Liver (tissue), 9 donors: ENCODE results near the gene PARVB. TPM values are rescaled to one million over a fixed set of nuclear protein-coding genes. Genes with fewer than 3 reads are reported as not detected.
A peak's percentile ranks its signal among the peaks of the same experiment; 100 is the strongest.

Experiments
- DNase-seq: peaks from one replicate; pipeline ENCODE4 v3.0.0-alpha.2; 2017; ENCODE audit warnings: low spot score
- H3K27ac ChIP-seq, 2 donors: one replicate each; pipeline ENCODE4 v1.7.0; 2013; ENCODE audit warnings: inconsistent platforms in 2 of 2, low read length in 2 of 2, control low read depth in 1 of 2, low read depth in 1 of 2, mild to moderate bottlenecking in 1 of 2
- H3K27me3 ChIP-seq, 4 donors: one replicate each; pipeline versions ENCODE4 v1.6.1 to v1.7.0; 2013; ENCODE audit warnings: low read length in 3 of 4, inconsistent platforms in 1 of 4, mild to moderate bottlenecking in 1 of 4, moderate library complexity in 1 of 4; ENCODE audit not compliant: control insufficient read depth in 4 of 4, insufficient read depth in 4 of 4
- H3K36me3 ChIP-seq, 4 donors: one replicate each; pipeline versions ENCODE4 v1.6.1 to v1.7.0; 2013; ENCODE audit warnings: low read length in 3 of 4, mild to moderate bottlenecking in 3 of 4, low read depth in 1 of 4, moderate library complexity in 1 of 4; ENCODE audit not compliant: control insufficient read depth in 4 of 4, insufficient read depth in 3 of 4
- H3K4me1 ChIP-seq, 4 donors: one replicate each; pipeline versions ENCODE4 v1.6.1 to v1.7.0; 2013; ENCODE audit warnings: low read length in 3 of 4, mild to moderate bottlenecking in 3 of 4, moderate library complexity in 1 of 4; ENCODE audit not compliant: control insufficient read depth in 4 of 4, insufficient read depth in 4 of 4
- H3K4me3 ChIP-seq, 3 donors: one replicate each; pipeline versions ENCODE4 v1.6.1 to v1.7.0; 2013; ENCODE audit warnings: low read length in 3 of 3, control low read depth in 1 of 3, low read depth in 1 of 3, mild to moderate bottlenecking in 1 of 3
- H3K9ac ChIP-seq, 2 donors: one replicate each; pipeline ENCODE4 v1.7.0; 2013; ENCODE audit warnings: low read length in 2 of 2, mild to moderate bottlenecking in 2 of 2, moderate library complexity in 2 of 2, control low read depth in 1 of 2, low read depth in 1 of 2
- H3K9me3 ChIP-seq, 4 donors: one replicate each; pipeline versions ENCODE4 v1.6.1 to v1.7.0; 2013; ENCODE audit warnings: low read length in 3 of 4; ENCODE audit not compliant: control insufficient read depth in 4 of 4
- EGR1 ChIP-seq, 2 donors: IDR thresholded peaks; 2 replicates each; pipeline ENCODE4 v1.6.1; 2016 to 2018; ENCODE audit warnings: antibody characterized with exemption in 2 of 2, low read depth in 2 of 2
- FOXA1 ChIP-seq: IDR thresholded peaks from 2 replicates; pipeline ENCODE4 v1.6.1; 2016; ENCODE audit warnings: antibody characterized with exemption
- FOXA2 ChIP-seq: IDR thresholded peaks from 2 replicates; pipeline ENCODE4 v1.6.1; 2016; ENCODE audit warnings: antibody characterized with exemption
- GABPA ChIP-seq, 2 donors: IDR thresholded peaks in 1 of 2; conservative IDR thresholded peaks in 1 of 2; 2 replicates each; pipeline ENCODE4 v1.6.1; 2016; ENCODE audit warnings: antibody characterized with exemption in 2 of 2, mild to moderate bottlenecking in 1 of 2, moderate library complexity in 1 of 2
- HNF4A ChIP-seq, 2 donors: conservative IDR thresholded peaks; 2 replicates each; pipeline ENCODE4 v1.6.1; 2016; ENCODE audit warnings: antibody characterized with exemption in 2 of 2, mild to moderate bottlenecking in 2 of 2
- HNF4G ChIP-seq: IDR thresholded peaks from 2 replicates; pipeline ENCODE4 v1.6.1; 2016; ENCODE audit warnings: antibody characterized with exemption
- JUND ChIP-seq, 2 donors: IDR thresholded peaks; 2 replicates each; pipeline ENCODE4 v1.6.1; 2016; ENCODE audit warnings: antibody characterized with exemption in 2 of 2
- NR2F2 ChIP-seq: IDR thresholded peaks from 2 replicates; pipeline ENCODE4 v1.6.1; 2016; ENCODE audit warnings: antibody characterized with exemption
- RAD21 ChIP-seq, 2 donors: IDR thresholded peaks; 2 replicates each; pipeline ENCODE4 v1.6.1; 2016; ENCODE audit warnings: antibody characterized with exemption in 2 of 2, mild to moderate bottlenecking in 2 of 2
- RXRA ChIP-seq, 2 donors: IDR thresholded peaks; 2 replicates each; pipeline ENCODE4 v1.6.1; 2017 to 2018; ENCODE audit warnings: antibody characterized with exemption in 2 of 2, mild to moderate bottlenecking in 1 of 2
- SP1 ChIP-seq: IDR thresholded peaks from 2 replicates; pipeline ENCODE4 v1.6.1; 2018; ENCODE audit warnings: antibody characterized with exemption, mild to moderate bottlenecking
- TAF1 ChIP-seq: conservative IDR thresholded peaks from 2 replicates; pipeline ENCODE4 v1.6.1; 2016; ENCODE audit warnings: antibody characterized with exemption, mild to moderate bottlenecking
- YY1 ChIP-seq: IDR thresholded peaks from 2 replicates; pipeline ENCODE4 v1.6.1; 2016; ENCODE audit warnings: antibody characterized with exemption, mild to moderate bottlenecking
- ZBTB33 ChIP-seq: IDR thresholded peaks from 2 replicates; pipeline ENCODE4 v1.6.1; 2016; ENCODE audit warnings: antibody characterized with exemption
- WGBS: extraction: QIAGEN DNeasy Blood & Tissue Kit; methylation state at CpG from one replicate; pipeline ENCODE4 v1.1.7; 2013; 5-methylcytosine and 5-hydroxymethylcytosine counted together
- polyA plus RNA-seq, 2 donors: library from polyadenylated mRNA; stranded (reverse) in 1 of 2; unstranded in 1 of 2; fragments of 200-250 nt in 1 of 2; fragments of >200 nt in 1 of 2; fragmentation: Nextera tagmentation in 1 of 2; extraction: Ambion mirVana in 1 of 2; gene quantifications; one replicate each; pipeline versions ENCODE4 v1.2.1 to v1.2.3, GENCODE V29; 2013 to 2015
- total RNA-seq, 2 donors: library from RNA; depleted of rRNA; stranded (reverse); fragments of >200 nt; gene quantifications; one replicate each; pipeline ENCODE4 v1.2.3, GENCODE V29; 2014
- TF ChIP-seq, protein P1 (sequence below): fragments of 150-350 bp; IDR thresholded peaks from 2 replicates; pipeline ENCODE4 v1.5.1; 2017; ENCODE audit warnings: improper control_type of control experiment, low read depth, low read length; ENCODE audit not compliant: missing input control
- TF ChIP-seq, protein P2 (sequence below): IDR thresholded peaks from 2 replicates; pipeline ENCODE4 v1.6.1; 2016; ENCODE audit warnings: antibody characterized with exemption
- TF ChIP-seq, protein P3 (sequence below): IDR thresholded peaks from 2 replicates; pipeline ENCODE4 v1.6.1; 2016; ENCODE audit warnings: antibody characterized with exemption, mild to moderate bottlenecking
- donor health status: healthy.
- donor health status: healthy.
- donor health status: healthy.
- donor health status: healthy.
- donor health status: healthy.

Gene PARVB
- total and polyA plus RNA-seq, 4 donors = 3.2 to 55.5 (median 17.7) TPM

DNA sequence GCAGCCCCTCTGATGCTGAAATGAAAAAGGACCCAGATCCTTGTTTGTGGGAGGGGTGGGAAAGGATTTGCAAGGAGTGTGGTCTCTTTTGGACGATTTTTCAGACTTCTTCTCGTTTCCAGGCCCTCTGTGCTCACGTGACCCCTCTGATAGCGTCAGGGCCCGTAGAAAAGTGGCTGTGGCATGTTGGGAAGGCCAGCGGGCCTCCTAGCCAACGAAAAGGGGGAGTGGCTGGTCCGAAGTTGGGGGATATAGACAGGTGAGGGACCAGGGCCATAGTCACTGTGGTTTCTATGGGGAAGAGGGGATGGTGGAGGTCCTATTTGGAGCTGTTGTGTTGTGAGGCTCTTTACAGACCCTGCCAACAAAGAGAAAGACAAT is 6.6 kb downstream of the PARVB start:
- Histone ChIP-seq H3K4me3 (no peak overlapping the region), H3K27me3 (no peaks in the 10 kb centered on the region), H3K9me3 (no peaks in the 10 kb centered on the region), H3K27ac (peak overlapping the region; percentile 3 to 59), H3K4me1 (peaks cover 5 to 7% (median 5%) of the 10 kb centered on the region in 4 donors), H3K9ac (no peak overlapping the region), H3K36me3 (no peaks in the 10 kb centered on the region)
- WGBS = 72% methylated on average over 8 of the region's 8 CpGs
- TF ChIP-seq FOXA2 (no peak), RAD21 (IDR thresholded peaks at IDR 0.05) (no peak), HNF4G (no peak), YY1 (no peak)
- TF ChIP-seq, protein P1, sequence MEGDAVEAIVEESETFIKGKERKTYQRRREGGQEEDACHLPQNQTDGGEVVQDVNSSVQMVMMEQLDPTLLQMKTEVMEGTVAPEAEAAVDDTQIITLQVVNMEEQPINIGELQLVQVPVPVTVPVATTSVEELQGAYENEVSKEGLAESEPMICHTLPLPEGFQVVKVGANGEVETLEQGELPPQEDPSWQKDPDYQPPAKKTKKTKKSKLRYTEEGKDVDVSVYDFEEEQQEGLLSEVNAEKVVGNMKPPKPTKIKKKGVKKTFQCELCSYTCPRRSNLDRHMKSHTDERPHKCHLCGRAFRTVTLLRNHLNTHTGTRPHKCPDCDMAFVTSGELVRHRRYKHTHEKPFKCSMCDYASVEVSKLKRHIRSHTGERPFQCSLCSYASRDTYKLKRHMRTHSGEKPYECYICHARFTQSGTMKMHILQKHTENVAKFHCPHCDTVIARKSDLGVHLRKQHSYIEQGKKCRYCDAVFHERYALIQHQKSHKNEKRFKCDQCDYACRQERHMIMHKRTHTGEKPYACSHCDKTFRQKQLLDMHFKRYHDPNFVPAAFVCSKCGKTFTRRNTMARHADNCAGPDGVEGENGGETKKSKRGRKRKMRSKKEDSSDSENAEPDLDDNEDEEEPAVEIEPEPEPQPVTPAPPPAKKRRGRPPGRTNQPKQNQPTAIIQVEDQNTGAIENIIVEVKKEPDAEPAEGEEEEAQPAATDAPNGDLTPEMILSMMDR = no peak
- TF ChIP-seq, protein P2, sequence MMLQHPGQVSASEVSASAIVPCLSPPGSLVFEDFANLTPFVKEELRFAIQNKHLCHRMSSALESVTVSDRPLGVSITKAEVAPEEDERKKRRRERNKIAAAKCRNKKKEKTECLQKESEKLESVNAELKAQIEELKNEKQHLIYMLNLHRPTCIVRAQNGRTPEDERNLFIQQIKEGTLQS = no peak
- no peak for DNase-seq

DNA sequence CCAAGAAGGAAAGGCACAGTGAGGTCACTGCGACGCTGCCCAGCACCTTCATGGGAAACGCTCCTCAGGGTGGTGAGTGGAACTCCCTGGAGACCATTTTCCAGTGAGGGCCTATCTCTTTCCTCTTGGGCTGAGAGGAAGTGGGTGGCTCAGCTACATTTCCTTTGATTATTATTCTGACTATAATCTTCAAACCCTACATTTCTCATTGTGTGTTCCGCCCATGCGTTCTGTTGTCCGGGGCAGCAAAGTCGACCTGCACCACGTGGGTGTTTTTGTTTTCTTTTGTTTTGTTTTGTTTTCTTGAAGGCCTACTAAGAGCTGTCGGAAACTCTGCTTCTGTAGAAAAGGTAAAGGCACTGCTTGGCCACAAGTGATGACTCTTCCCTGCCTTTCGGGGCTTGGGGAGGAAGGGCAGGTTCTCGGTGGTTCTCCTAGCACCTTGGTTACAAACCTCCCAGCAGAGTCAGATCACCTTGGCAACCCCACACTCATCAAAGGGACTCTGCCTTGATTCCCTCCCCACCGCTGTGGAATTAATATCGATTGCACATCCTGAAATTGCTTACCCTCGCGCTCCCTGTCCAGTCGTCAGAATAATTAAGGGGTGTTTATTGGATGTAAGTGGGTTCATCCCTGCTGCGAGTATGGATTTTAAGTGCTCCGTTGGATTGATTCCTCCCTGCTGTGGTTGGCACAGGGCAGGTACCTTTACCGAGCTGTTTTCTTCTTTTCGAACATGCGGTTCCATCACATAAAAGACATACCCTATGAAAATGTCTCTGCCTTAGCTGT is 7.3 kb downstream of the PARVB start:
- no peak overlapping the region for H3K4me3 ChIP-seq
- H3K9me3 ChIP-seq = no peaks in the 10 kb centered on the region
- no peak for DNase-seq
- H3K9ac ChIP-seq = no peak overlapping the region
- TF ChIP-seq SP1 (no peak), RAD21 (IDR thresholded peaks at IDR 0.05) (no peak), FOXA2 (no peak), EGR1 (IDR thresholded peaks at IDR 0.05; ENCODE audit: low read depth in 2 of 2) (no peak), GABPA (IDR thresholded peaks at IDR 0.05 in 1 of 2, conservative IDR thresholded peaks at IDR 0.05 in 1 of 2) (no peak), ZBTB33 (no peak), NR2F2 (no peak), HNF4A (conservative IDR thresholded peaks at IDR 0.05) (no peak), TAF1 (no peak), YY1 (no peak), RXRA (IDR thresholded peaks at IDR 0.05) (no peak), HNF4G (no peak), JUND (IDR thresholded peaks at IDR 0.05) (no peak), FOXA1 (no peak)
- TF ChIP-seq, protein P3, sequence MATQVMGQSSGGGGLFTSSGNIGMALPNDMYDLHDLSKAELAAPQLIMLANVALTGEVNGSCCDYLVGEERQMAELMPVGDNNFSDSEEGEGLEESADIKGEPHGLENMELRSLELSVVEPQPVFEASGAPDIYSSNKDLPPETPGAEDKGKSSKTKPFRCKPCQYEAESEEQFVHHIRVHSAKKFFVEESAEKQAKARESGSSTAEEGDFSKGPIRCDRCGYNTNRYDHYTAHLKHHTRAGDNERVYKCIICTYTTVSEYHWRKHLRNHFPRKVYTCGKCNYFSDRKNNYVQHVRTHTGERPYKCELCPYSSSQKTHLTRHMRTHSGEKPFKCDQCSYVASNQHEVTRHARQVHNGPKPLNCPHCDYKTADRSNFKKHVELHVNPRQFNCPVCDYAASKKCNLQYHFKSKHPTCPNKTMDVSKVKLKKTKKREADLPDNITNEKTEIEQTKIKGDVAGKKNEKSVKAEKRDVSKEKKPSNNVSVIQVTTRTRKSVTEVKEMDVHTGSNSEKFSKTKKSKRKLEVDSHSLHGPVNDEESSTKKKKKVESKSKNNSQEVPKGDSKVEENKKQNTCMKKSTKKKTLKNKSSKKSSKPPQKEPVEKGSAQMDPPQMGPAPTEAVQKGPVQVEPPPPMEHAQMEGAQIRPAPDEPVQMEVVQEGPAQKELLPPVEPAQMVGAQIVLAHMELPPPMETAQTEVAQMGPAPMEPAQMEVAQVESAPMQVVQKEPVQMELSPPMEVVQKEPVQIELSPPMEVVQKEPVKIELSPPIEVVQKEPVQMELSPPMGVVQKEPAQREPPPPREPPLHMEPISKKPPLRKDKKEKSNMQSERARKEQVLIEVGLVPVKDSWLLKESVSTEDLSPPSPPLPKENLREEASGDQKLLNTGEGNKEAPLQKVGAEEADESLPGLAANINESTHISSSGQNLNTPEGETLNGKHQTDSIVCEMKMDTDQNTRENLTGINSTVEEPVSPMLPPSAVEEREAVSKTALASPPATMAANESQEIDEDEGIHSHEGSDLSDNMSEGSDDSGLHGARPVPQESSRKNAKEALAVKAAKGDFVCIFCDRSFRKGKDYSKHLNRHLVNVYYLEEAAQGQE = no peak
- TF ChIP-seq, protein P2 = no peak
- TF ChIP-seq, protein P1 = no peak
- no peaks in the 10 kb centered on the region for H3K27me3 ChIP-seq
- 77% methylated on average over 21 of the region's 21 CpGs for WGBS
- peaks cover 5 to 6% (median 5%) of the 10 kb centered on the region in 4 donors for H3K4me1 ChIP-seq
- no peaks in the 10 kb centered on the region for H3K36me3 ChIP-seq
- peak overlapping the region; percentile 3 to 59 for H3K27ac ChIP-seq
